ENCODE results near the gene OBSCN. TPM values are rescaled to one million over a fixed set of nuclear protein-coding genes. Genes with fewer than 3 reads are reported as not detected.

OBSCN gene
- total RNA-seq, 1 donor from 2014 or later: 7.6 TPM

GRCh38 chr1:228352677-228353481, 145.0 kb downstream of the OBSCN start:
- Histone ChIP-seq H3K36me3 (ENCODE audit: control insufficient read depth, insufficient read depth, low read length) (no peaks in the 10 kb centered on the region), H3K27me3 (ENCODE audit: control insufficient read depth, insufficient read depth, low read length) (no peaks in the 10 kb centered on the region), H3K4me3 (ENCODE audit: low read depth, low read length) (no peak overlapping the region)
- TF ChIP-seq CTCF (IDR thresholded peaks at IDR 0.05; ENCODE audit: insufficient read depth, low read length, severe bottlenecking): no peak
- no peak for DNase-seq (ENCODE audit: low read depth)
- FAIRE-seq: no peak

GRCh38 chr1:228353601-228354371, 145.9 kb downstream of the OBSCN start:
- TF ChIP-seq CTCF (IDR thresholded peaks at IDR 0.05; ENCODE audit: insufficient read depth, low read length, severe bottlenecking): no peak
- Histone ChIP-seq H3K36me3 (ENCODE audit: control insufficient read depth, insufficient read depth, low read length) (no peaks in the 10 kb centered on the region), H3K4me3 (ENCODE audit: low read depth, low read length) (no peak overlapping the region), H3K27me3 (ENCODE audit: control insufficient read depth, insufficient read depth, low read length) (no peaks in the 10 kb centered on the region)
- no peak for FAIRE-seq
- peak; percentile 53 for DNase-seq (ENCODE audit: low read depth)

GRCh38 chr1:228354390-228355320, 146.8 kb downstream of the OBSCN start:
- peak; percentile 62 for DNase-seq (ENCODE audit: low read depth)
- H3K36me3 ChIP-seq (ENCODE audit: control insufficient read depth, insufficient read depth, low read length): no peaks in the 10 kb centered on the region
- H3K4me3 ChIP-seq (ENCODE audit: low read depth, low read length): no peak overlapping the region
- H3K27me3 ChIP-seq (ENCODE audit: control insufficient read depth, insufficient read depth, low read length): no peaks in the 10 kb centered on the region
- FAIRE-seq: no peak
- TF ChIP-seq CTCF (IDR thresholded peaks at IDR 0.05; ENCODE audit: insufficient read depth, low read length, severe bottlenecking): no peak

- FAIRE-seq (no peak), DNase-seq (ENCODE audit: low read depth) (no peak)
- TF ChIP-seq CTCF (IDR thresholded peaks at IDR 0.05; ENCODE audit: insufficient read depth, low read length, severe bottlenecking): no peak
- Histone ChIP-seq H3K36me3 (ENCODE audit: control insufficient read depth, insufficient read depth, low read length) (no peaks in the 10 kb centered on the region), H3K4me3 (ENCODE audit: low read depth, low read length) (no peak overlapping the region), H3K27me3 (ENCODE audit: control insufficient read depth, insufficient read depth, low read length) (no peaks in the 10 kb centered on the region)
Observed at GRCh38 chr1:228356897-228357680, 149.2 kb downstream of the OBSCN start.
